Measurements from ENCODE around the gene PHF2. TPM values are rescaled to one million over a fixed set of nuclear protein-coding genes. Genes with fewer than 3 reads are reported as not detected.

PHF2 gene
- total RNA-seq, 4 donors from 2014 or later: 22.6 to 40.2 (median 28.4) TPM

DNA sequence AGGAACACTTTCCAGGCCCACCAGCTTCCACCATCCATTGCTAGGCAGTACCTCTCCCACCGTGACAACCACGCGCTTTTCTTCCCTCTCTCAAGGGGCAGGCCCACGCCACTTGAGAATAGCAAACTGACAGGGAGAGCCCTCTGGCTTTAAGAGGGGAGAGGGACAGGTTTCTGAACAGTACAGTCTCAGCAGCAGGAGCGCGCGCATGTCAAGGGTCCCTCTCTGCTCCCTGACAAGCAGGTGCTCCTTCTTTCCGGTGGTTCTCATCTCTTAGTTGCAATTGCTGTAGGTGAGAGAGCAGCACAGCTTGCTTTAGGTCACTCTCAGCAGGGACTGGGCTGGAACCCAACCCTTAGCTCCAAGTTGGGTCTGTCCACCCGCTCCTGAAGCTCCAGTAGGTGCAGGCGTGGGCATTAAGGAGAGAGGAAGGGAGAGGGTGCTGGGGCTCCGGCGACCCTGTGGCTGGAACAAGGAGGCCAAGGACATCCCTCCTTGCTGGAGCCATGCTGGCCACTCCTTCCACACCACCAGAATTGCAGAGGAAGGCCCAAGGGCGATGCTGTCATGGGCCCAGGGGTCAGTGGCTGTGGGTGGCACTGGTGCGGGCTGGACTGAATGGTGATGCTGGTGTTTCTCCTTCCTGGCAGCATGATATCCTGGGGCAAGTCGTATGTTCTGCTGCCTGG lies 9.0 kb upstream of the PHF2 start:
- WGBS: 51% methylated on average over 11 of the region's 15 CpGs
- H3K27me3 ChIP-seq: no peaks in the 10 kb centered on the region
- peak in 1 of 2 donors; percentile 64 for DNase-seq (ENCODE audit: low spot score in 2 of 2)
- peaks cover 23% of the 10 kb centered on the region for H3K4me1 ChIP-seq
- H3K9me3 ChIP-seq: no peaks in the 10 kb centered on the region
- H3K36me3 ChIP-seq: peaks cover 24% of the 10 kb centered on the region
- H3K4me3 ChIP-seq: peak overlapping the region; percentile 57
- peak overlapping the region; percentile 91 for H3K27ac ChIP-seq
- TF ChIP-seq POLR2AphosphoS5 (IDR thresholded peaks at IDR 0.05): no peak
- TF ChIP-seq, protein P1, sequence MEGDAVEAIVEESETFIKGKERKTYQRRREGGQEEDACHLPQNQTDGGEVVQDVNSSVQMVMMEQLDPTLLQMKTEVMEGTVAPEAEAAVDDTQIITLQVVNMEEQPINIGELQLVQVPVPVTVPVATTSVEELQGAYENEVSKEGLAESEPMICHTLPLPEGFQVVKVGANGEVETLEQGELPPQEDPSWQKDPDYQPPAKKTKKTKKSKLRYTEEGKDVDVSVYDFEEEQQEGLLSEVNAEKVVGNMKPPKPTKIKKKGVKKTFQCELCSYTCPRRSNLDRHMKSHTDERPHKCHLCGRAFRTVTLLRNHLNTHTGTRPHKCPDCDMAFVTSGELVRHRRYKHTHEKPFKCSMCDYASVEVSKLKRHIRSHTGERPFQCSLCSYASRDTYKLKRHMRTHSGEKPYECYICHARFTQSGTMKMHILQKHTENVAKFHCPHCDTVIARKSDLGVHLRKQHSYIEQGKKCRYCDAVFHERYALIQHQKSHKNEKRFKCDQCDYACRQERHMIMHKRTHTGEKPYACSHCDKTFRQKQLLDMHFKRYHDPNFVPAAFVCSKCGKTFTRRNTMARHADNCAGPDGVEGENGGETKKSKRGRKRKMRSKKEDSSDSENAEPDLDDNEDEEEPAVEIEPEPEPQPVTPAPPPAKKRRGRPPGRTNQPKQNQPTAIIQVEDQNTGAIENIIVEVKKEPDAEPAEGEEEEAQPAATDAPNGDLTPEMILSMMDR (IDR thresholded peaks at IDR 0.05): no peak
- TF ChIP-seq EP300 (IDR thresholded peaks at IDR 0.05): no peak
- TF ChIP-seq POLR2A (IDR thresholded peaks at IDR 0.05): no peak

DNA sequence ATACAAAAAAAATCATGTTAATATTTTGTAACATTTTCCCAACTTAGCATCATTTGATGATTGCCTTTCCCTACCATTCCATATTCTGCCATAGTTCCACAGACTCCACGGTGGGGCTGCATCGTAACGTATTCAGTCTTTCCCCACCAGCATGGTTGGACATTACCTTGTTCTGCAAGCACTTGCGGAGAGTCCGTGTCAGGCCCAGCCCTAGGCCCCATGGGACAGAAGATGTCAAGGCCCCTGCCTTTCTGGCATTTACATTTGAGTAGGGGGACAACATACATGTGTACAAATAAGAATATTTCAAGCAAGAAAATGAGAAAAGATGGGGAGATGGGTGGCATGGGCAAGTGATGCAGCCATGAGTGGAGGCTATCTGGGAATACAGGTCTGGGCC lies 8.2 kb upstream of the PHF2 start:
- DNase-seq (ENCODE audit: low spot score in 2 of 2): peak in 1 of 2 donors; percentile 49
- Histone ChIP-seq H3K9me3 (no peaks in the 10 kb centered on the region), H3K4me3 (no peak overlapping the region), H3K27me3 (no peaks in the 10 kb centered on the region), H3K36me3 (peaks cover 17% of the 10 kb centered on the region), H3K27ac (no peak overlapping the region), H3K4me1 (peaks cover 17% of the 10 kb centered on the region)
- TF ChIP-seq, protein P1 (IDR thresholded peaks at IDR 0.05): no peak
- TF ChIP-seq EP300 (IDR thresholded peaks at IDR 0.05): no peak
- no peak for TF ChIP-seq POLR2AphosphoS5 (IDR thresholded peaks at IDR 0.05)
- TF ChIP-seq POLR2A (IDR thresholded peaks at IDR 0.05): no peak
- 98% methylated on average over 5 of the region's 5 CpGs for WGBS

DNA sequence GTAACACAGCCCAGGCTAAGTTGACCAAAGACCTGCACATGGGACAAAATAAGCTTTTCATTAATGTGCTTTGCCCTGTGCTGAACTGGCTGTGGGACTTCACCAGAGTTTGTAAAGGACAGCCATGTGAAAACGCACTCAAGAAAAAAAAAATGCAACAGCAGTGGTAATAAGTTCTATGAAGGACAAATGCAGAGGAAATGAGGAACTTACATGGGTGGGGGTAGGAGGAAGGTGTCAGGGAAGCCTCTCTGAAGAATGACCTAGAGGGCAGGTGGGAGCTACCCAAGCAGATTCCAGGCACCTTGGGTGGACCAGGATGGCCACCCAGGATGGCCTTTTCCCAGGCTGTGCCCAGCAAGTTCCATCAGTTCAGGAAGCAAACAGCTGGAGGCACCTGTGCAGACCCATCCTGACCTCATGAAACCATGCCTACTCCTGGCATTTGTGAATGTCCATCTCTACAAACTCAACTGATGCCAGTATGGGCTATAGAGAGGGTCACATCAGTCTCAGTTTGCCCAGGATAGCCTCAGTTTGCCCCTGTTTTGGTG lies 6.7 kb upstream of the PHF2 start:
- TF ChIP-seq POLR2AphosphoS5 (IDR thresholded peaks at IDR 0.05) (no peak), POLR2A (IDR thresholded peaks at IDR 0.05) (no peak)
- no peak overlapping the region for H3K4me3 ChIP-seq
- peaks cover 2% of the 10 kb centered on the region for H3K36me3 ChIP-seq
- no peaks in the 10 kb centered on the region for H3K27me3 ChIP-seq
- peak in 1 of 2 donors; percentile 42 for DNase-seq (ENCODE audit: low spot score in 2 of 2)
- peaks cover 20% of the 10 kb centered on the region for H3K4me1 ChIP-seq
- no peak overlapping the region for H3K27ac ChIP-seq
- WGBS: 75% methylated on average over 1 of the region's 1 CpG
- H3K9me3 ChIP-seq: no peaks in the 10 kb centered on the region

DNA sequence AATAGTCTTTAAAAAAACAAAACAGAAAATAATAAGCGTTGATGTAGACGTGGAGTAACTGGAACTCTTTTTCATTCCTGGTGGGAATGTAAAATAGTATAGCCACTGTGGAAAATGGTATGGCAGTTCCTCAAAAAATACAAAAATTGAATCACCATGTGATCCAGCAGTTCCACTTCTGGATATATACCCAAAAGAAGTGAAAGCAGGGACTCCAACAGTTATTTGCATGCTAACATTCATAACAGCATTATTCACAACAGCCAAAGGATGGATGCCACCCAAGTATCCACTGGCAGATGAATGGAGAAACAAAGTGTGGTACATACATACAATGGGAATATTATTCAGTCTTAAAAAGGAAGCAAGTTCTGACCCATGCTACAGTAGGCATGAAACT lies 4.2 kb upstream of the PHF2 start:
- Histone ChIP-seq H3K36me3 (no peaks in the 10 kb centered on the region), H3K4me1 (peaks cover 19% of the 10 kb centered on the region), H3K27me3 (no peaks in the 10 kb centered on the region), H3K27ac (no peak overlapping the region), H3K9me3 (no peaks in the 10 kb centered on the region), H3K4me3 (no peak overlapping the region)
- no peak for TF ChIP-seq POLR2A (IDR thresholded peaks at IDR 0.05)
- no peak for TF ChIP-seq POLR2AphosphoS5 (IDR thresholded peaks at IDR 0.05)
- TF ChIP-seq, protein P1 (IDR thresholded peaks at IDR 0.05): no peak
- TF ChIP-seq EP300 (IDR thresholded peaks at IDR 0.05): no peak
- DNase-seq (ENCODE audit: low spot score in 2 of 2): no peak
- 94% methylated on average over 2 of the region's 2 CpGs for WGBS

DNA sequence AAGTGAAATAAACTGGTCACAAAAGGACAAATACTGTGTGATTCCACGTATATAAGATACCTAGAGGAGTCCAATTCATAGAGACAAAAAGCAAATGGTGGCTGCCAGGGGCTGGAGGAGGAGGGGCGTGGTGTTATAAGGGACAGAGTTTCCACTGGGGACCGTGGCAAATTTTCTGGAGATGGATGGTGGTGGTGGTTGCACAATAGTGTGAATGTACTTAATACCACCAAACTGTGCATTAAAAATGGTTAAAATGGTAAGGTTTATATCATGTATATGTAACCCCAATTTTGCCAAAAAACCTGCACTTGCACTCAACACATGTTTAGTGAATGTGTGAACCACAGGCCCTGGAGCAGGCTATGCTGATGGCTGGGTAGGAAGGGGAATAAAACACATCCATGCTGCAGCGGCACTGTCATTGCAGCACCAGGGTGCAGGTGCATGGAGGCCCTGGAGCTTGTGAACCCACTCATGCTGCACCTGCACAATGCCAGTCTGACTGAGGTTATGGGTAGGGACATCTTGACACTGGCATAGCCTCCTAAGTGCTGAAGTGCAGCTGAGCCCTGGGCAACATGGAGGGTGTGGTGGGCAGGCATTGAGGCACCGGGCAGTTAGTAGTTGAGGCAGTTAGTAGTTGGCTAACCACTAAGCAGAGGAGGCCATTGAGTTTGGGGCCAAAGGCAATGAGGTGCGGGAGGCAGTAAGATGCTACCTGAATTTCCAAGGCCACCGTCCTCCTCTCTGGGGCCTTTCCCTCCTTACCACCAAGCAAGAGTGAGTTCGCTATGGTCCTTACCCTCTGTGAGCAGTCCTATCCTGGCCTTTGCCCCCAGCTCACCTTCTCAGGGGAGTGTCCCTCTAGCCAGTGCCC lies 3.5 kb upstream of the PHF2 start:
- TF ChIP-seq POLR2AphosphoS5 (IDR thresholded peaks at IDR 0.05): no peak
- no peak for TF ChIP-seq EP300 (IDR thresholded peaks at IDR 0.05)
- TF ChIP-seq, protein P1 (IDR thresholded peaks at IDR 0.05): no peak
- no peak for TF ChIP-seq POLR2A (IDR thresholded peaks at IDR 0.05)
- Histone ChIP-seq H3K27me3 (no peaks in the 10 kb centered on the region), H3K4me3 (no peak overlapping the region), H3K27ac (no peak overlapping the region), H3K4me1 (peaks cover 18% of the 10 kb centered on the region), H3K36me3 (no peaks in the 10 kb centered on the region), H3K9me3 (no peaks in the 10 kb centered on the region)
- DNase-seq (ENCODE audit: low spot score in 2 of 2): peak in 1 of 2 donors; percentile 39
- WGBS: 91% methylated on average over 8 of the region's 8 CpGs

Measured in suprapubic skin (tissue), 4 donors.